Measurements from ENCODE around the gene FNDC11.
"Not testable (repeated sequence)": the region's sequence is repeated elsewhere in the genome, so short reads cannot be mapped to it uniquely, and the experiment has no call there.

FNDC11 gene

GRCh38 chr20:63601679-63602078 is 47.7 kb downstream of the FNDC11 start:
- not testable (repeated sequence) for DNase-seq

GRCh38 chr20:63602321-63602720 is 48.4 kb downstream of the FNDC11 start:
- no peak for DNase-seq
